GM10266 (cell line): ENCODE data around the gene SLC16A13.
"Not testable (repeated sequence)": the region's sequence is repeated elsewhere in the genome, so short reads cannot be mapped to it uniquely, and the experiment has no call there.

Experiments
- DNase-seq: peaks from one replicate; pipeline ENCODE4 v3.0.0; 2012; ENCODE audit errors: extremely low spot score
- TF ChIP-seq, protein P1 (sequence below): IDR thresholded peaks from 2 replicates; pipeline ENCODE4 v1.5.1; 2012; ENCODE audit warnings: mild to moderate bottlenecking, low read depth; ENCODE audit not compliant: control insufficient read depth, insufficient read depth; ENCODE audit errors: missing control alignments

SLC16A13 gene

DNA sequence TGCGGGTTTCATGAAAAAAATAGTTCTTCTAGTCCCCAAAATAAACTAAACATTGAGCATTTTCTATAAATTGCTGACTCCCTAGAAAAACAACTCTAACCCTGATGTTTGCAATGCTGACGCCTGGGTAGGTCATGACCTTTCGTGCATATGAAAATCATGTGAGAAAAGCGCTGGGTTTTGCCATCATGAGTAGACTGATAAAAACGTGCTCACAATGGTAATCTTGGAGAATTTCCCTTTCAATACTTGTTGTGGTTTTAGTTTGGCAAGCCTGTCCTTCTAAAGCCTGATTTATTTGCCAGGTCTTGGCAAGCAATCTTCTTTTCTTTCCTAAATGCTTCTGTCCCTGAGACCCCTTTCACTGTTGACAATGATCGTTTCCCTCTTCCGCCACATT, 48.3 kb downstream of the SLC16A13 start:
- TF ChIP-seq, protein P1, sequence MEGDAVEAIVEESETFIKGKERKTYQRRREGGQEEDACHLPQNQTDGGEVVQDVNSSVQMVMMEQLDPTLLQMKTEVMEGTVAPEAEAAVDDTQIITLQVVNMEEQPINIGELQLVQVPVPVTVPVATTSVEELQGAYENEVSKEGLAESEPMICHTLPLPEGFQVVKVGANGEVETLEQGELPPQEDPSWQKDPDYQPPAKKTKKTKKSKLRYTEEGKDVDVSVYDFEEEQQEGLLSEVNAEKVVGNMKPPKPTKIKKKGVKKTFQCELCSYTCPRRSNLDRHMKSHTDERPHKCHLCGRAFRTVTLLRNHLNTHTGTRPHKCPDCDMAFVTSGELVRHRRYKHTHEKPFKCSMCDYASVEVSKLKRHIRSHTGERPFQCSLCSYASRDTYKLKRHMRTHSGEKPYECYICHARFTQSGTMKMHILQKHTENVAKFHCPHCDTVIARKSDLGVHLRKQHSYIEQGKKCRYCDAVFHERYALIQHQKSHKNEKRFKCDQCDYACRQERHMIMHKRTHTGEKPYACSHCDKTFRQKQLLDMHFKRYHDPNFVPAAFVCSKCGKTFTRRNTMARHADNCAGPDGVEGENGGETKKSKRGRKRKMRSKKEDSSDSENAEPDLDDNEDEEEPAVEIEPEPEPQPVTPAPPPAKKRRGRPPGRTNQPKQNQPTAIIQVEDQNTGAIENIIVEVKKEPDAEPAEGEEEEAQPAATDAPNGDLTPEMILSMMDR = no peak
- DNase-seq = no peak

DNA sequence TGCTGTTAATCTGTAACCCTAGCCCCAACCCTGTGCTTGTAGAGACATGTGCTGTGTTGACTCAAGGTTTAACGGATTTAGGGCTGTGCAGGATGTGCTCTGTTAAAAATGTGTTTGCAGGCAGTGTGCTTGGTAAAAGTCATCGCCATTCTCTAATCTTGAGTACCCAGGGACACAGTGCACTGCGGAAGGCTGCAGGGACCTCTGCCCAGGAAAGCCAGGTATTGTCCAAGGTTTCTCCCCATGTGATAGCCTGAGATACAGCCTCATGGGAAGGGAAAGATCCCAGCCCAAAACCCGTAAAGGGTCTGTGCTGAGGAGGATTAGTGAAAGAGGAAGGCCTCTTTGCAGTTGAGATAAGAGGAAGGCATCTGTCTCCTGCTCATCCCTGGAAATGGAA, 52.6 kb downstream of the SLC16A13 start:
- DNase-seq = not testable (repeated sequence)

DNA sequence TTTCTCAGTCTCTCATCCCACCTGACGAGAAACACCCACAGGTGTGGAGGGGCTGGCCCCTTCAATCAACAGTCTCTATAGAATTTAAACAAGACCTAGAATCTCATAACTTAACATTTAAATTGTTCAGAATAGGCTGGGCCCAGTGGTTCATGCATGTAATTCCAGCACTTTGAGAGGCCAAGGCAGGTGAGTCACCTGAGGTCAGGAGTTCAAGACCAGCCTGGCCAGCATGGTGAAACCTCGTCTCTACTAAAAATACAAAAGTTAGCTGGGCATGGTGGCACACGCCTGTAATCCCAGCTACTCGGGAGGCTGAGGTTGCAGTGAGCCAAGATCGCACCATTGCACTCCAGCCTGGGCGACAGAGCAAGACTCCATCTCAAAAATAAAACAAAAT, 53.8 kb downstream of the SLC16A13 start:
- not testable (repeated sequence) for DNase-seq
